Ishikawa (cell line): ENCODE measurements around the gene DLL3.

Experiments used
- CREB1 ChIP-seq: IDR thresholded peaks from 2 replicates; pipeline ENCODE4 v1.6.1; 2012; ENCODE audit warnings: low read depth
- EGR1 ChIP-seq: IDR thresholded peaks from 2 replicates; pipeline ENCODE4 v1.6.1; 2012
- EP300 ChIP-seq: IDR thresholded peaks from 2 replicates; pipeline ENCODE4 v1.6.1; 2012; ENCODE audit warnings: borderline replicate concordance
- NFIC ChIP-seq: IDR thresholded peaks from 2 replicates; pipeline ENCODE4 v1.6.1; 2012
- TAF1 ChIP-seq: IDR thresholded peaks from 2 replicates; pipeline ENCODE4 v1.6.1; 2012; ENCODE audit warnings: low read depth, mild to moderate bottlenecking
- TCF12 ChIP-seq: IDR thresholded peaks from 2 replicates; pipeline ENCODE4 v1.6.1; 2012; ENCODE audit warnings: low read depth

- no peak for TF ChIP-seq TCF12
- TF ChIP-seq EGR1, result no peak
- no peak for TF ChIP-seq CREB1
- no peak for TF ChIP-seq EP300
- no peak for TF ChIP-seq TAF1
- TF ChIP-seq NFIC, result no peak
These were observed 4.1 kb upstream of the DLL3 start for GRCh38 chr19:39494661-39495060.
